OCI-LY7 (cell line): Measurements from ENCODE around the gene HAUS2.

ENCODE experiments used
- EZH2phosphoT487 ChIP-seq: fragments of 200-600 bp; sonication (generic); IDR thresholded peaks from 2 replicates; pipeline ENCODE4 v1.6.1; 2018; ENCODE audit warnings: low read depth, borderline replicate concordance, mild to moderate bottlenecking, mixed run types, antibody characterized with exemption, low read length, moderate library complexity, mixed read lengths
- TF ChIP-seq, protein P1 (sequence below): fragments of 200-600 bp; sonication (generic); conservative IDR thresholded peaks from 2 replicates; pipeline ENCODE4 v1.5.1; 2014; ENCODE audit warnings: mild to moderate bottlenecking, antibody characterized with exemption, low read length, moderate library complexity, mixed read lengths

DNA sequence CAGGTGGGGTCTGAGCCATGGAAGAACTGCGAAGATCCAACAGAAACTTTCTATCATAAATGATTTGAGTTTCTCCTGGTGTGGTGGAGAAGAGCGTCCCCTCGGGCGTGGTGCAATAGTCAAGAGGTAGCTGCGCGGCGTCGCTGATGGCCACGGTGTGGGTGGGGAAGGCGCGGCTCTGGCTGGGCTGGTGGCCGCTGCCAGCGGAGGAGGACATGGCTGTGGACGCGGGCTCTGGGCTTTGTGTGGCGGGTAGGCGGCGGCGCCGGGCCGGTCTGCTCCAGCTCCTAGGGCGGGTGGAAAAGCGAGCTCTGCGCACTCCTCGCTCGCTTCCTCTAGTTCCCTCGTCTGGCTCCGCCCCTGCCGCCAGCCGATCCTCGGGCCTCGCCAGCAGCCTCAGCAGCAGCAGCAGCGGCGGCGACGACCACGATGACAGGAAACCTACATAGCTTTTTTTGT, 32.7 kb downstream of the HAUS2 start:
- TF ChIP-seq, protein P1, sequence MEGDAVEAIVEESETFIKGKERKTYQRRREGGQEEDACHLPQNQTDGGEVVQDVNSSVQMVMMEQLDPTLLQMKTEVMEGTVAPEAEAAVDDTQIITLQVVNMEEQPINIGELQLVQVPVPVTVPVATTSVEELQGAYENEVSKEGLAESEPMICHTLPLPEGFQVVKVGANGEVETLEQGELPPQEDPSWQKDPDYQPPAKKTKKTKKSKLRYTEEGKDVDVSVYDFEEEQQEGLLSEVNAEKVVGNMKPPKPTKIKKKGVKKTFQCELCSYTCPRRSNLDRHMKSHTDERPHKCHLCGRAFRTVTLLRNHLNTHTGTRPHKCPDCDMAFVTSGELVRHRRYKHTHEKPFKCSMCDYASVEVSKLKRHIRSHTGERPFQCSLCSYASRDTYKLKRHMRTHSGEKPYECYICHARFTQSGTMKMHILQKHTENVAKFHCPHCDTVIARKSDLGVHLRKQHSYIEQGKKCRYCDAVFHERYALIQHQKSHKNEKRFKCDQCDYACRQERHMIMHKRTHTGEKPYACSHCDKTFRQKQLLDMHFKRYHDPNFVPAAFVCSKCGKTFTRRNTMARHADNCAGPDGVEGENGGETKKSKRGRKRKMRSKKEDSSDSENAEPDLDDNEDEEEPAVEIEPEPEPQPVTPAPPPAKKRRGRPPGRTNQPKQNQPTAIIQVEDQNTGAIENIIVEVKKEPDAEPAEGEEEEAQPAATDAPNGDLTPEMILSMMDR = no peak
- TF ChIP-seq EZH2phosphoT487 = no peak
